ENCODE measurements around the gene TTC23. TPM values are rescaled to one million over a fixed set of nuclear protein-coding genes. Genes with fewer than 3 reads are reported as not detected.

Gene TTC23
- total RNA-seq, 2 experiments from 2014 or later: 2.8 to 7.6 TPM

DNA sequence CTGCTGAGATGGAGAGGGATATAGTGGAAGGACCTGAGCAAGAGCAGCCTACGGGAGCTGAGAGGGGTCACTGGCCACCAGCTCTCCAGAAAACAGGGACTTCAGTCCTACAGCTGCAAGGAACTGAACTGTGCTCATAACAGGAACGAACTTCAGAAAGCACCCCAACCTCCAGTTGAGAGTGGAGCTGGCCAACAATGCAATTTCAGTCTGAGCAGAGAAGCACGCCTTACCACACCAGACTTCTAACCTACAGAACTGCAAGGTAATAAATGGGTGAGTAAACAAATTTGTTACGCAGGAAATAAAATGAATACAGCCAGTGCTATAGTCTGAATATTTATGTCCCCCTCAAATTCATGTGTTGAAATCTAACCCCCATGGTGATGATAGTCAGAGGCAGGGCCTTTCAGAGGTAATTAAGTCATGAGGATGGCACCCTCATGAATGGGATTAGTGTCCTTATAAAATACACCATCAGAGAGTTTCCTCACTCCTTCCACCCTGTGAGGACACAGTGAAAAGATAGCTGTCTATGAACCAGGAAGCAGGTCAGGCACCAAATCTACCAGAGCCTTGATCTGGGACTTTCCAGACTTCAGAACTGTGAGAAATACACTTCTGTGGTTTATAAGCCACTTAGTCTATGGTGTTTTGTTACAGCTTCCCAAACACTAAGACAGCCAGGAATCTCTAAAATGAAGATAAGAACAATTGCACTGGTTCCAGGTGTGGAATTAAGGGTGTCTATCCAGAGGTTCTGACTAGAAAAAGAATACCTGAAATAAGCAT lies 85.9 kb downstream of the TTC23 start:
- no peak for TF ChIP-seq EZH2phosphoT487 (IDR thresholded peaks at IDR 0.05; ENCODE audit: borderline replicate concordance, low read depth, low read length)
- TF ChIP-seq, protein P1, sequence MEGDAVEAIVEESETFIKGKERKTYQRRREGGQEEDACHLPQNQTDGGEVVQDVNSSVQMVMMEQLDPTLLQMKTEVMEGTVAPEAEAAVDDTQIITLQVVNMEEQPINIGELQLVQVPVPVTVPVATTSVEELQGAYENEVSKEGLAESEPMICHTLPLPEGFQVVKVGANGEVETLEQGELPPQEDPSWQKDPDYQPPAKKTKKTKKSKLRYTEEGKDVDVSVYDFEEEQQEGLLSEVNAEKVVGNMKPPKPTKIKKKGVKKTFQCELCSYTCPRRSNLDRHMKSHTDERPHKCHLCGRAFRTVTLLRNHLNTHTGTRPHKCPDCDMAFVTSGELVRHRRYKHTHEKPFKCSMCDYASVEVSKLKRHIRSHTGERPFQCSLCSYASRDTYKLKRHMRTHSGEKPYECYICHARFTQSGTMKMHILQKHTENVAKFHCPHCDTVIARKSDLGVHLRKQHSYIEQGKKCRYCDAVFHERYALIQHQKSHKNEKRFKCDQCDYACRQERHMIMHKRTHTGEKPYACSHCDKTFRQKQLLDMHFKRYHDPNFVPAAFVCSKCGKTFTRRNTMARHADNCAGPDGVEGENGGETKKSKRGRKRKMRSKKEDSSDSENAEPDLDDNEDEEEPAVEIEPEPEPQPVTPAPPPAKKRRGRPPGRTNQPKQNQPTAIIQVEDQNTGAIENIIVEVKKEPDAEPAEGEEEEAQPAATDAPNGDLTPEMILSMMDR (conservative IDR thresholded peaks at IDR 0.05; ENCODE audit: low read length): no peak
- Histone ChIP-seq H3K36me3 (ENCODE audit: insufficient read depth, low read length) (no peaks in the 10 kb centered on the region), H3K79me2 (ENCODE audit: insufficient read depth, low read depth, low read length) (no peaks in the 10 kb centered on the region), H3K4me1 (ENCODE audit: insufficient read depth, low read length, poor library complexity, severe bottlenecking) (peaks cover 7% of the 10 kb centered on the region), H3K9me2 (ENCODE audit: insufficient read depth, low read length) (no peaks in the 10 kb centered on the region), H3K4me3 (ENCODE audit: low read depth, low read length, poor library complexity, severe bottlenecking) (no peak overlapping the region), H3K27ac (ENCODE audit: low read depth, low read length, poor library complexity, severe bottlenecking) (no peak overlapping the region), H3K9me3 (ENCODE audit: low read length) (no peaks in the 10 kb centered on the region), H4K20me1 (ENCODE audit: insufficient read depth, low read length) (no peaks in the 10 kb centered on the region), H3K4me2 (ENCODE audit: low read length) (no peak overlapping the region), H2AFZ (ENCODE audit: low read length) (no peak overlapping the region)
- CTCF ChIA-PET (ENCODE audit: unreplicated experiment): interaction anchor here (0.7 kb wide), 1 partner anchor 22 kb away, joined by 3 read pairs; no protein-coding TSS in a partner anchor
- POLR2A ChIA-PET: interaction anchor here (0.7 kb wide), 1 partner anchor 1609 kb away, joined by 5 read pairs; no protein-coding TSS in a partner anchor
- BruUV-seq (replicated peaks): no TSS peak
- DNase-seq (ENCODE audit: low spot score): no peak
- intact Hi-C loops (cut with micrococcal nuclease; ENCODE audit: unreplicated experiment): no loop called here

DNA sequence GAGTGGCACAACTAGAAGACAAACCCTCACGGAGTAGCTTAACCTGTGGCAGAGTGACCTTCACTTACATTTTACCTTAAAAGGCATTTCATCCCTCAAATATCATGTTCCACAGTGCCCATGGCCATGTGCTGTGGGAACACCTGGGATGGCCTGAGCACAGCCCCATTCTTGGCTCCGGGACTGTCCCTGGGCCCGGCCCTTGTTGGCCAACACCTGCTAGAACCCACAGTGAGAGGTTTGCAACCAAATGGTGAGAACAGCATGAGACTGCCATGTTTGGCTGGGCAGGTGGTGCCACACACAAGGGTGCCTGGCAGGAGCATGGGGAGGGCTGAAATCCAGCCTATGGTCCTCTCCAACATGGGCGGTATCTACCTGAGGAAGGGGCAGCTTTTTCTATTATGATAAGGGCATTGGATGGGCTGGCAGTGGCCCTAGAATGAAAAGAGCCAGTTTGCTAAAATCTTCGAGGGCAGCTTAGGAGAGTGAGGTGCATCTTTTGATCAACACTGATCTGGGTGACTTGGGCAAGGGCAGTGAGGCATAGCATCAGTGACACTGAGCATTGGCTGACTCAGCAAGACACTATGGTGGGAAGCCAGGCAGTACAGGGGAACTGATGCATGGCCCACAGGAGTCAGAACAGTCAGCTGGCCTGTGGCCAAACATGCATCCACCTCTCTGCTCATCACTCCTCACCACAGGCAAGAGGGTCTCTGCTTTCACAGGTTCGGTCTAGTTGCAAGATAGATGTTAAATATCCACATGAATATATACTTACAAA lies 90.6 kb downstream of the TTC23 start:
- POLR2A ChIA-PET: interaction anchor here (1.4 kb wide), 1 partner anchor 85 kb away, joined by 3 read pairs; no protein-coding TSS in a partner anchor
- Histone ChIP-seq H2AFZ (ENCODE audit: low read length) (no peak overlapping the region), H3K27ac (ENCODE audit: low read depth, low read length, poor library complexity, severe bottlenecking) (no peak overlapping the region), H3K79me2 (ENCODE audit: insufficient read depth, low read depth, low read length) (no peaks in the 10 kb centered on the region), H3K9me3 (ENCODE audit: low read length) (no peaks in the 10 kb centered on the region), H3K4me1 (ENCODE audit: insufficient read depth, low read length, poor library complexity, severe bottlenecking) (no peaks in the 10 kb centered on the region), H4K20me1 (ENCODE audit: insufficient read depth, low read length) (no peaks in the 10 kb centered on the region), H3K9me2 (ENCODE audit: insufficient read depth, low read length) (no peaks in the 10 kb centered on the region), H3K4me2 (ENCODE audit: low read length) (no peak overlapping the region), H3K36me3 (ENCODE audit: insufficient read depth, low read length) (no peaks in the 10 kb centered on the region), H3K4me3 (ENCODE audit: low read depth, low read length, poor library complexity, severe bottlenecking) (no peak overlapping the region)
- intact Hi-C loops (cut with micrococcal nuclease; ENCODE audit: unreplicated experiment): no loop called here
- no TSS peak for BruUV-seq (replicated peaks)
- DNase-seq (ENCODE audit: low spot score): no peak
- no peak for TF ChIP-seq EZH2phosphoT487 (IDR thresholded peaks at IDR 0.05; ENCODE audit: borderline replicate concordance, low read depth, low read length)
- TF ChIP-seq, protein P1 (conservative IDR thresholded peaks at IDR 0.05; ENCODE audit: low read length): no peak
- CTCF ChIA-PET (ENCODE audit: unreplicated experiment): no interaction called here
